HEK293 (cell line): ENCODE data around the gene OMD.

Source experiments
- CTCF ChIA-PET: fragments of 350-600 bp; formaldehyde crosslinking; extraction: SDS; loops from one replicate; lab custom pipeline; 2021; ENCODE audit warnings: antibody characterized with exemption; lab: Yijun Ruan, JAX
- POLR2A ChIA-PET: fragments of 300-600 bp; formaldehyde crosslinking; extraction: SDS; loops from one replicate; lab custom pipeline; 2020; ENCODE audit warnings: antibody characterized with exemption, inconsistent platforms; lab: Yijun Ruan, JAX
- H3K27ac ChIP-seq: fragments of 200-500 bp; sonication (Bioruptor generic); 2 replicates; pipeline ENCODE4 v1.5.1; 2014; ENCODE audit warnings: low read depth, low read length, control low read depth, inconsistent platforms; ENCODE audit errors: extremely low read depth
- H3K36me3 ChIP-seq, 2 experiments: fragments of 200-500 bp in 1 of 2; sonication (Bioruptor generic) in 1 of 2; 1 replicate in 1 of 2; 2 replicates in 1 of 2; pipeline ENCODE4 v1.5.1; 2014 to 2017; ENCODE audit warnings: inconsistent platforms in 2 of 2, low read length in 2 of 2; ENCODE audit not compliant: control insufficient read depth in 2 of 2, insufficient read depth in 1 of 2
- H3K4me1 ChIP-seq: fragments of 200-500 bp; sonication (Bioruptor generic); 2 replicates; pipeline ENCODE4 v1.5.1; 2014; ENCODE audit warnings: mild to moderate bottlenecking, low read length, inconsistent platforms; ENCODE audit not compliant: control insufficient read depth, insufficient read depth
- H3K4me3 ChIP-seq: 2 replicates; pipeline ENCODE4 v1.5.1; 2011; ENCODE audit warnings: low read depth, mild to moderate bottlenecking, control low read depth, low read length, moderate library complexity
- H3K9me3 ChIP-seq: fragments of 200-500 bp; sonication (Bioruptor generic); 2 replicates; pipeline ENCODE4 v1.5.1; 2014; ENCODE audit warnings: low read depth, low read length, inconsistent platforms; ENCODE audit not compliant: control insufficient read depth, insufficient read depth
- FEZF1 ChIP-seq: fragments of 450-650 bp; formaldehyde crosslinking; IDR thresholded peaks from 2 replicates; pipeline ENCODE4 v1.5.1; 2016; ENCODE audit warnings: missing biosample characterization, missing genetic modification characterization
- GFI1B ChIP-seq: fragments of 450-650 bp; formaldehyde crosslinking; IDR thresholded peaks from 2 replicates; pipeline ENCODE4 v1.5.1; 2016; ENCODE audit warnings: missing biosample characterization, missing genetic modification characterization
- KLF7 ChIP-seq: fragments of 450-650 bp; formaldehyde crosslinking; IDR thresholded peaks from 2 replicates; pipeline ENCODE4 v1.5.1; 2016; ENCODE audit warnings: missing biosample characterization, missing genetic modification characterization, borderline replicate concordance
- SCRT2 ChIP-seq: fragments of 450-650 bp; formaldehyde crosslinking; IDR thresholded peaks from 2 replicates; pipeline ENCODE4 v1.5.1; 2016; ENCODE audit warnings: missing biosample characterization, missing genetic modification characterization
- TRIM28 ChIP-seq: IDR thresholded peaks from 2 replicates; pipeline ENCODE4 v1.6.1; 2011; ENCODE audit warnings: low read length, control low read depth, borderline replicate concordance
- ZBTB1 ChIP-seq: fragments of 450-650 bp; formaldehyde crosslinking; IDR thresholded peaks from 2 replicates; pipeline ENCODE4 v1.5.1; 2016; ENCODE audit warnings: missing biosample characterization, missing genetic modification characterization
- ZBTB20 ChIP-seq: fragments of 450-650 bp; formaldehyde crosslinking; IDR thresholded peaks from 2 replicates; pipeline ENCODE4 v1.5.1; 2016; ENCODE audit warnings: missing biosample characterization, missing genetic modification characterization
- ZNF155 ChIP-seq: fragments of 450-650 bp; formaldehyde crosslinking; IDR thresholded peaks from 2 replicates; pipeline ENCODE4 v1.5.1; 2016; ENCODE audit warnings: missing biosample characterization, missing genetic modification characterization
- ZNF341 ChIP-seq: fragments of 450-650 bp; formaldehyde crosslinking; IDR thresholded peaks from 2 replicates; pipeline ENCODE4; 2016; ENCODE audit warnings: low read depth, missing biosample characterization, missing genetic modification characterization
- ZNF37A ChIP-seq: fragments of 450-650 bp; IDR thresholded peaks from 2 replicates; pipeline ENCODE4 v1.5.1; 2018; ENCODE audit warnings: missing biosample characterization, missing genetic modification characterization
- ZNF416 ChIP-seq: fragments of 450-650 bp; formaldehyde crosslinking; IDR thresholded peaks from 2 replicates; pipeline ENCODE4 v1.5.1; 2016; ENCODE audit warnings: missing biosample characterization, missing genetic modification characterization
- ZNF514 ChIP-seq: fragments of 450-650 bp; formaldehyde crosslinking; IDR thresholded peaks from 2 replicates; pipeline ENCODE4 v1.5.1; 2016; ENCODE audit warnings: missing biosample characterization, missing genetic modification characterization
- ZNF529 ChIP-seq: fragments of 450-650 bp; formaldehyde crosslinking; IDR thresholded peaks from 2 replicates; pipeline ENCODE4 v1.5.1; 2017; ENCODE audit warnings: missing genetic modification characterization, missing biosample characterization; ENCODE audit not compliant: insufficient replicate concordance
- ZNF530 ChIP-seq: fragments of 450-650 bp; formaldehyde crosslinking; IDR thresholded peaks from 2 replicates; pipeline ENCODE4 v1.5.1; 2016; ENCODE audit warnings: low read depth, missing biosample characterization, missing genetic modification characterization
- ZNF548 ChIP-seq: fragments of 450-650 bp; formaldehyde crosslinking; IDR thresholded peaks from 2 replicates; pipeline ENCODE4 v1.5.1; 2016; ENCODE audit warnings: missing biosample characterization, missing genetic modification characterization
- ZNF654 ChIP-seq: fragments of 450-650 bp; formaldehyde crosslinking; IDR thresholded peaks from 2 replicates; pipeline ENCODE4 v1.5.1; 2016; ENCODE audit warnings: low read depth, missing biosample characterization, missing genetic modification characterization
- ZNF785 ChIP-seq: fragments of 450-650 bp; formaldehyde crosslinking; IDR thresholded peaks from 2 replicates; pipeline ENCODE4 v1.5.1; 2016; ENCODE audit warnings: missing biosample characterization, missing genetic modification characterization
- ZNF792 ChIP-seq: fragments of 450-650 bp; formaldehyde crosslinking; IDR thresholded peaks from 2 replicates; pipeline ENCODE4 v1.5.1; 2016; ENCODE audit warnings: missing biosample characterization, missing genetic modification characterization
- TF ChIP-seq, protein P1 (sequence below): fragments of 450-650 bp; formaldehyde crosslinking; IDR thresholded peaks from 2 replicates; pipeline ENCODE4; 2016; ENCODE audit warnings: missing biosample characterization, missing genetic modification characterization
- TF ChIP-seq, protein P2 (sequence below): fragments of 450-650 bp; formaldehyde crosslinking; IDR thresholded peaks from 2 replicates; pipeline ENCODE4 v1.5.1; 2016; ENCODE audit warnings: missing biosample characterization, missing genetic modification characterization, borderline replicate concordance
- TF ChIP-seq, protein P3 (sequence below): fragments of 450-650 bp; formaldehyde crosslinking; IDR thresholded peaks from 2 replicates; pipeline ENCODE4 v1.5.1; 2017; ENCODE audit warnings: missing biosample characterization, missing genetic modification characterization
- TF ChIP-seq, protein P4 (sequence below): fragments of 450-650 bp; formaldehyde crosslinking; IDR thresholded peaks from 2 replicates; pipeline ENCODE4 v1.5.1; 2016; ENCODE audit warnings: missing biosample characterization, missing genetic modification characterization
- TF ChIP-seq, protein P5 (sequence below): fragments of 450-650 bp; formaldehyde crosslinking; IDR thresholded peaks from 2 replicates; pipeline ENCODE4 v1.5.1; 2016; ENCODE audit warnings: missing biosample characterization, missing genetic modification characterization
- TF ChIP-seq, protein P6 (sequence below): fragments of 450-650 bp; formaldehyde crosslinking; conservative IDR thresholded peaks from 2 replicates; pipeline ENCODE4 v1.5.1; 2016; ENCODE audit warnings: low read depth, missing biosample characterization, missing genetic modification characterization

OMD gene

DNA sequence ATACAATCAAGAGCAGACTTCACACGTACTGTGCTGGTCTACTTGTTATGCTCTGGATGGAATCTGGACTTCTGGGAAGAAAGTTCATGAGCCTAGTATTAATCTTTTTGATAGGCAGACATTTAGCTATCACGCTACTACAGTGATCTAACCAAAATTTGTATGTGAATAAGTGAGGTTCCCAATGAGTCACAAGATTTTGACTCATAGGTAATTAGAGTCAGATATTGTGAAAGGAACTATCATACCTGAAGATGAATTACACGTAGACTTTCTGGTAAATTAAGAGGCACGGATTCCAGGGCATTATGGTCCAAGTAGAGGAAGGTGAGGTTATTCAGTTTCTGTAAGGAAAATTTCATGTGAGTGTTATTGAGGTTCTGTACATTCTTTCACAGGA, 38.3 kb downstream of the OMD start:
- ChIA-PET CTCF (no interaction called here), POLR2A (no interaction called here)
- no peak overlapping the region for H3K27ac ChIP-seq
- TF ChIP-seq ZBTB20 (tag by site-specific recombination) (no peak), ZNF529 (tag by site-specific recombination) (no peak), TRIM28 (no peak), ZNF341 (tag by site-specific recombination) (no peak), ZNF654 (tag by site-specific recombination) (no peak), ZNF416 (tag by site-specific recombination) (no peak), ZNF530 (no peak), ZBTB1 (tag by site-specific recombination) (no peak), ZNF514 (no peak), GFI1B (tag by site-specific recombination) (no peak), ZNF37A (tag by site-specific recombination) (no peak), FEZF1 (tag by site-specific recombination) (no peak), KLF7 (tag by site-specific recombination) (no peak)
- TF ChIP-seq, protein P1, sequence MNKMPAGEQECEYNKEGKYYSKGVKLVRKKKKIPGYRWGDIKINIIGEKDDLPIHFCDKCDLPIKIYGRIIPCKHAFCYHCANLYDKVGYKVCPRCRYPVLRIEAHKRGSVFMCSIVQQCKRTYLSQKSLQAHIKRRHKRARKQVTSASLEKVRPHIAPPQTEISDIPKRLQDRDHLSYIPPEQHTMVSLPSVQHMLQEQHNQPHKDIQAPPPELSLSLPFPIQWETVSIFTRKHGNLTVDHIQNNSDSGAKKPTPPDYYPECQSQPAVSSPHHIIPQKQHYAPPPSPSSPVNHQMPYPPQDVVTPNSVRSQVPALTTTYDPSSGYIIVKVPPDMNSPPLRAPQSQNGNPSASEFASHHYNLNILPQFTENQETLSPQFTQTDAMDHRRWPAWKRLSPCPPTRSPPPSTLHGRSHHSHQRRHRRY = no peak
- TF ChIP-seq, protein P2, sequence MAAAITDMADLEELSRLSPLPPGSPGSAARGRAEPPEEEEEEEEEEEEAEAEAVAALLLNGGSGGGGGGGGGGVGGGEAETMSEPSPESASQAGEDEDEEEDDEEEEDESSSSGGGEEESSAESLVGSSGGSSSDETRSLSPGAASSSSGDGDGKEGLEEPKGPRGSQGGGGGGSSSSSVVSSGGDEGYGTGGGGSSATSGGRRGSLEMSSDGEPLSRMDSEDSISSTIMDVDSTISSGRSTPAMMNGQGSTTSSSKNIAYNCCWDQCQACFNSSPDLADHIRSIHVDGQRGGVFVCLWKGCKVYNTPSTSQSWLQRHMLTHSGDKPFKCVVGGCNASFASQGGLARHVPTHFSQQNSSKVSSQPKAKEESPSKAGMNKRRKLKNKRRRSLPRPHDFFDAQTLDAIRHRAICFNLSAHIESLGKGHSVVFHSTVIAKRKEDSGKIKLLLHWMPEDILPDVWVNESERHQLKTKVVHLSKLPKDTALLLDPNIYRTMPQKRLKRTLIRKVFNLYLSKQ (tag by site-specific recombination) = no peak
- TF ChIP-seq, protein P3, sequence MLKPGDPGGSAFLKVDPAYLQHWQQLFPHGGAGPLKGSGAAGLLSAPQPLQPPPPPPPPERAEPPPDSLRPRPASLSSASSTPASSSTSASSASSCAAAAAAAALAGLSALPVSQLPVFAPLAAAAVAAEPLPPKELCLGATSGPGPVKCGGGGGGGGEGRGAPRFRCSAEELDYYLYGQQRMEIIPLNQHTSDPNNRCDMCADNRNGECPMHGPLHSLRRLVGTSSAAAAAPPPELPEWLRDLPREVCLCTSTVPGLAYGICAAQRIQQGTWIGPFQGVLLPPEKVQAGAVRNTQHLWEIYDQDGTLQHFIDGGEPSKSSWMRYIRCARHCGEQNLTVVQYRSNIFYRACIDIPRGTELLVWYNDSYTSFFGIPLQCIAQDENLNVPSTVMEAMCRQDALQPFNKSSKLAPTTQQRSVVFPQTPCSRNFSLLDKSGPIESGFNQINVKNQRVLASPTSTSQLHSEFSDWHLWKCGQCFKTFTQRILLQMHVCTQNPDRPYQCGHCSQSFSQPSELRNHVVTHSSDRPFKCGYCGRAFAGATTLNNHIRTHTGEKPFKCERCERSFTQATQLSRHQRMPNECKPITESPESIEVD = no peak
- TF ChIP-seq, protein P4, sequence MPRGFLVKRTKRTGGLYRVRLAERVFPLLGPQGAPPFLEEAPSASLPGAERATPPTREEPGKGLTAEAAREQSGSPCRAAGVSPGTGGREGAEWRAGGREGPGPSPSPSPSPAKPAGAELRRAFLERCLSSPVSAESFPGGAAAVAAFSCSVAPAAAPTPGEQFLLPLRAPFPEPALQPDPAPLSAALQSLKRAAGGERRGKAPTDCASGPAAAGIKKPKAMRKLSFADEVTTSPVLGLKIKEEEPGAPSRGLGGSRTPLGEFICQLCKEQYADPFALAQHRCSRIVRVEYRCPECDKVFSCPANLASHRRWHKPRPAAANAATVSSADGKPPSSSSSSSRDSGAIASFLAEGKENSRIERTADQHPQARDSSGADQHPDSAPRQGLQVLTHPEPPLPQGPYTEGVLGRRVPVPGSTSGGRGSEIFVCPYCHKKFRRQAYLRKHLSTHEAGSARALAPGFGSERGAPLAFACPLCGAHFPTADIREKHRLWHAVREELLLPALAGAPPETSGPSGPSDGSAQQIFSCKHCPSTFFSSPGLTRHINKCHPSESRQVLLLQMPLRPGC (tag by site-specific recombination) = no peak
- H3K9me3 ChIP-seq = no peaks in the 10 kb centered on the region
- H3K36me3 ChIP-seq = no peaks in the 10 kb centered on the region
- H3K4me3 ChIP-seq = no peak overlapping the region
- peaks cover 7% of the 10 kb centered on the region for H3K4me1 ChIP-seq

DNA sequence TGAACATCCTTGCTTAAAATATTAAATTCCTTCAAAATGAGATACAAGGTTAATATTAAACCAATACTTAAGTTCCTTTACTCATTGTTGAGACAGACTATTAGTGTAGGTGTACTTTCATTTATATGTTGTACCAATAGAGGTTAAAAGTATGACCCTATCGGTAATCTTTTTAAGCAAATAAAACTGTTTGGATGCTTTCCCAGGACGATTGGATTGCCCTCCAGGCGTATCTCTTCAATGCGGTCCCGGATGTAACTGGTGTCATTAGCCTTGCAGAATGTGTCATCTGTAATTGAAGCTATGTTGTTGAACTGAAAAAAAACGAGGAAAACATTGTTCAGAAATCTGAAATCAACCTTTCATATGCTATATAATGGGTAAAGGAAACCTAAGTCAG, 38.8 kb downstream of the OMD start:
- TF ChIP-seq, protein P5, sequence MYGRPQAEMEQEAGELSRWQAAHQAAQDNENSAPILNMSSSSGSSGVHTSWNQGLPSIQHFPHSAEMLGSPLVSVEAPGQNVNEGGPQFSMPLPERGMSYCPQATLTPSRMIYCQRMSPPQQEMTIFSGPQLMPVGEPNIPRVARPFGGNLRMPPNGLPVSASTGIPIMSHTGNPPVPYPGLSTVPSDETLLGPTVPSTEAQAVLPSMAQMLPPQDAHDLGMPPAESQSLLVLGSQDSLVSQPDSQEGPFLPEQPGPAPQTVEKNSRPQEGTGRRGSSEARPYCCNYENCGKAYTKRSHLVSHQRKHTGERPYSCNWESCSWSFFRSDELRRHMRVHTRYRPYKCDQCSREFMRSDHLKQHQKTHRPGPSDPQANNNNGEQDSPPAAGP = no peak
- no peak for TF ChIP-seq ZBTB1 (tag by site-specific recombination)
- no peak for TF ChIP-seq SCRT2 (tag by site-specific recombination)
- TF ChIP-seq, protein P6, sequence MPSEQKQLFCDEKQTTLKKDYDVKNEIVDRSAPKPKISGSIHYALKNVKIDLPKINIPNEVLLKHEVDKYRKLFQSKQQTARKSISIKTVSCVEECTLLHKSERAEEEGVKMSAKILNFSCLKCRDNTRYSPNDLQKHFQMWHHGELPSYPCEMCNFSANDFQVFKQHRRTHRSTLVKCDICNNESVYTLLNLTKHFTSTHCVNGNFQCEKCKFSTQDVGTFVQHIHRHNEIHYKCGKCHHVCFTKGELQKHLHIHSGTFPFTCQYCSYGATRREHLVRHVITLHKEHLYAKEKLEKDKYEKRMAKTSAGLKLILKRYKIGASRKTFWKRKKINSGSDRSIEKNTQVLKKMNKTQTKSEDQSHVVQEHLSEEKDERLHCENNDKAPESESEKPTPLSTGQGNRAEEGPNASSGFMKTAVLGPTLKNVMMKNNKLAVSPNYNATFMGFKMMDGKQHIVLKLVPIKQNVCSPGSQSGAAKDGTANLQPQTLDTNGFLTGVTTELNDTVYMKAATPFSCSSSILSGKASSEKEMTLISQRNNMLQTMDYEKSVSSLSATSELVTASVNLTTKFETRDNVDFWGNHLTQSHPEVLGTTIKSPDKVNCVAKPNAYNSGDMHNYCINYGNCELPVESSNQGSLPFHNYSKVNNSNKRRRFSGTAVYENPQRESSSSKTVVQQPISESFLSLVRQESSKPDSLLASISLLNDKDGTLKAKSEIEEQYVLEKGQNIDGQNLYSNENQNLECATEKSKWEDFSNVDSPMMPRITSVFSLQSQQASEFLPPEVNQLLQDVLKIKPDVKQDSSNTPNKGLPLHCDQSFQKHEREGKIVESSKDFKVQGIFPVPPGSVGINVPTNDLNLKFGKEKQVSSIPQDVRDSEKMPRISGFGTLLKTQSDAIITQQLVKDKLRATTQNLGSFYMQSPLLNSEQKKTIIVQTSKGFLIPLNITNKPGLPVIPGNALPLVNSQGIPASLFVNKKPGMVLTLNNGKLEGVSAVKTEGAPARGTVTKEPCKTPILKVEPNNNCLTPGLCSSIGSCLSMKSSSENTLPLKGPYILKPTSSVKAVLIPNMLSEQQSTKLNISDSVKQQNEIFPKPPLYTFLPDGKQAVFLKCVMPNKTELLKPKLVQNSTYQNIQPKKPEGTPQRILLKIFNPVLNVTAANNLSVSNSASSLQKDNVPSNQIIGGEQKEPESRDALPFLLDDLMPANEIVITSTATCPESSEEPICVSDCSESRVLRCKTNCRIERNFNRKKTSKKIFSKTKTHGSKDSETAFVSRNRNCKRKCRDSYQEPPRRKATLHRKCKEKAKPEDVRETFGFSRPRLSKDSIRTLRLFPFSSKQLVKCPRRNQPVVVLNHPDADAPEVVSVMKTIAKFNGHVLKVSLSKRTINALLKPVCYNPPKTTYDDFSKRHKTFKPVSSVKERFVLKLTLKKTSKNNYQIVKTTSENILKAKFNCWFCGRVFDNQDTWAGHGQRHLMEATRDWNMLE (tag by site-specific recombination) = no peak
- TF ChIP-seq ZNF548 = no peak
- no peak for TF ChIP-seq ZNF785 (tag by site-specific recombination)
- no peak for TF ChIP-seq ZNF155 (tag by site-specific recombination)
- TF ChIP-seq ZNF792 = no peak
- no peak for TF ChIP-seq ZNF341 (tag by site-specific recombination)
- Histone ChIP-seq H3K4me1 (peaks cover 7% of the 10 kb centered on the region), H3K27ac (no peak overlapping the region), H3K9me3 (no peaks in the 10 kb centered on the region), H3K36me3 (no peaks in the 10 kb centered on the region), H3K4me3 (no peak overlapping the region)
- CTCF ChIA-PET = interaction anchor here (0.6 kb wide), 1 partner anchor 1178 kb away, joined by 3 read pairs; no protein-coding TSS in a partner anchor
- POLR2A ChIA-PET = interaction anchor here (0.7 to 1.1 kb wide), 2 partner anchors 8 to 60 kb away, joined by 3 read pairs; partner anchors contain the start of genes CENPP and NOL8
